WERI-Rb-1 (cell line): ENCODE results near the gene UBAP2L.

ENCODE experiments used
- DNase-seq: peaks from one replicate; pipeline ENCODE4 v3.0.0-alpha.2; 2020
- H3K27ac ChIP-seq: fragments of 250-450 bp; sonication (Bioruptor Pico); 2 replicates; pipeline ENCODE4 v1.5.1; 2020; ENCODE audit warnings: mild to moderate bottlenecking, moderate library complexity
- H3K27me3 ChIP-seq: fragments of 250-450 bp; sonication (Bioruptor Pico); 2 replicates; pipeline ENCODE4 v1.5.1; 2021; ENCODE audit warnings: mild to moderate bottlenecking, low read depth, moderate library complexity; ENCODE audit not compliant: insufficient read depth, severe bottlenecking
- H3K36me3 ChIP-seq: fragments of 250-450 bp; sonication (Bioruptor Pico); 2 replicates; pipeline ENCODE4 v1.5.1; 2020; ENCODE audit warnings: mild to moderate bottlenecking, moderate library complexity
- H3K4me3 ChIP-seq: 2 replicates; pipeline ENCODE4 v1.5.1; 2011; ENCODE audit warnings: low read depth, mild to moderate bottlenecking, control low read depth, low read length
- H3K9me3 ChIP-seq: fragments of 250-450 bp; sonication (Bioruptor Pico); 2 replicates; pipeline ENCODE4 v1.5.1; 2021; ENCODE audit warnings: mild to moderate bottlenecking, moderate library complexity; ENCODE audit not compliant: severe bottlenecking
- TF ChIP-seq, protein P1 (sequence below): IDR thresholded peaks from 2 replicates; pipeline ENCODE4 v1.5.1; 2011; ENCODE audit warnings: low read depth, mild to moderate bottlenecking, control low read depth, inconsistent platforms, low read length

The UBAP2L gene

DNA sequence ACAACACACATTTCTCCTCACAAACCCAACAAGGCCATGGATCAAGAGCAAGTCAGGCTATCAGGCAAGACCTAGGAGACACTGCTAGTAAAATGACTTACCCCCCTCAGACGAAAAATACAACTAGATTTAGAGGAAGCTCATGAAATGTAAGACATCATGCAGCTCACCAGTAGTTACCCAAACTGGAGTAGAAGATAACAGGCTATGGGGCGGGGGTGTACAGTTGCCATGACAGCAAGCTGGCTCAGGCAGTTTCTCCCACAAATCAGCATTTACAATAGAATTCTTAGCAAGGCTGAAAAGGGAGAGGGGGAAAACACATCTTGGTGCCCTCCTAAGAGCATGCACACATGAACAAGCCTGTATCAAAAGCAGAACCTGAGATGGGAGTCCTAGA, 42.7 kb upstream of the UBAP2L start:
- Histone ChIP-seq H3K9me3 (no peaks in the 10 kb centered on the region), H3K36me3 (peaks cover 74% of the 10 kb centered on the region), H3K27me3 (no peaks in the 10 kb centered on the region), H3K4me3 (no peak overlapping the region), H3K27ac (peak overlapping the region; percentile 2)
- TF ChIP-seq, protein P1, sequence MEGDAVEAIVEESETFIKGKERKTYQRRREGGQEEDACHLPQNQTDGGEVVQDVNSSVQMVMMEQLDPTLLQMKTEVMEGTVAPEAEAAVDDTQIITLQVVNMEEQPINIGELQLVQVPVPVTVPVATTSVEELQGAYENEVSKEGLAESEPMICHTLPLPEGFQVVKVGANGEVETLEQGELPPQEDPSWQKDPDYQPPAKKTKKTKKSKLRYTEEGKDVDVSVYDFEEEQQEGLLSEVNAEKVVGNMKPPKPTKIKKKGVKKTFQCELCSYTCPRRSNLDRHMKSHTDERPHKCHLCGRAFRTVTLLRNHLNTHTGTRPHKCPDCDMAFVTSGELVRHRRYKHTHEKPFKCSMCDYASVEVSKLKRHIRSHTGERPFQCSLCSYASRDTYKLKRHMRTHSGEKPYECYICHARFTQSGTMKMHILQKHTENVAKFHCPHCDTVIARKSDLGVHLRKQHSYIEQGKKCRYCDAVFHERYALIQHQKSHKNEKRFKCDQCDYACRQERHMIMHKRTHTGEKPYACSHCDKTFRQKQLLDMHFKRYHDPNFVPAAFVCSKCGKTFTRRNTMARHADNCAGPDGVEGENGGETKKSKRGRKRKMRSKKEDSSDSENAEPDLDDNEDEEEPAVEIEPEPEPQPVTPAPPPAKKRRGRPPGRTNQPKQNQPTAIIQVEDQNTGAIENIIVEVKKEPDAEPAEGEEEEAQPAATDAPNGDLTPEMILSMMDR, result no peak
- DNase-seq, result no peak

DNA sequence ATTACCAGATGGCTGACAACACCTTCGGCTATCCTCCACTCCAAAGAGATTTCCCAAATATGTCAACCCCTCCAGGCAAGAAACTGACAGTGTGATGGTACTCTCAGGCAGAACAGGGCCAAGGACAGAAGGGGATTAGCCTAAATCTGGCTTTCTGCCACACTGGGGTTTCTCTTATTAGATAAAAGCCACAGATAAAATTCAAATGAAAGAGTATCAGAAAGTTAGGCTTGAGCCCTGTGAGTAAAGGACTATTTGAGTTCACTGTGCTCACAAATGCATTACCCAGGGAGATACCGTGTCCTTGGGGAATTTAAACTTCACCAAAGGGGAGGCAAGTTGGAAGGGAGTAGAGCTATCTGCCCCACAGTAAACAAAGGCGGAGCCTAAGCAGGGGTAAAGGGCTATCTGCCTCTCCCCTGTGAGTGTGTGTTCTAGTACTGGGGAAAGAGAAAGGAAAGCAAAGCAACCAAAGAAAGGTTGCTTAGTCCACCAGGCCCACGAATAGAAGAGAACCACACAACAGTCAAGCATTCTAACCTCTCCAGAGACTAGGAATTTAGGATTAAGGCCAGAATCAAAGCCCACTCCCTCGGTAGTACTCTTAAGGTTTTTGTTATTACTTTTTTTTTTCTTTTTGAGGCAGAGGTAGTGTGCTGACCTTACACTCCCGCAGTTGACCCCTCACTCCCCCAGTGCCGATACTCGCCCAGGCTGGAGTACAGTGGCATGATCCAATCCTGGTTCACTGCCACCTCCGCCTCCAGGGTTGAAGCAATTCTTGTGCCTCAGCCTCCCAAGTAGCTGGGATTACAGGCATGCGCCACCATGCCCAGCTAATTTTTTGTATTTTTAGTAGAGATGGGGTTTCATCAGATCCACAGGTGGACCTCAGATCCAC, 41.6 kb upstream of the UBAP2L start:
- TF ChIP-seq, protein P1, result no peak
- Histone ChIP-seq H3K4me3 (no peak overlapping the region), H3K27me3 (no peaks in the 10 kb centered on the region), H3K27ac (peak overlapping the region; percentile 9), H3K36me3 (peaks cover 64% of the 10 kb centered on the region), H3K9me3 (no peaks in the 10 kb centered on the region)
- DNase-seq, result peak; percentile 64

DNA sequence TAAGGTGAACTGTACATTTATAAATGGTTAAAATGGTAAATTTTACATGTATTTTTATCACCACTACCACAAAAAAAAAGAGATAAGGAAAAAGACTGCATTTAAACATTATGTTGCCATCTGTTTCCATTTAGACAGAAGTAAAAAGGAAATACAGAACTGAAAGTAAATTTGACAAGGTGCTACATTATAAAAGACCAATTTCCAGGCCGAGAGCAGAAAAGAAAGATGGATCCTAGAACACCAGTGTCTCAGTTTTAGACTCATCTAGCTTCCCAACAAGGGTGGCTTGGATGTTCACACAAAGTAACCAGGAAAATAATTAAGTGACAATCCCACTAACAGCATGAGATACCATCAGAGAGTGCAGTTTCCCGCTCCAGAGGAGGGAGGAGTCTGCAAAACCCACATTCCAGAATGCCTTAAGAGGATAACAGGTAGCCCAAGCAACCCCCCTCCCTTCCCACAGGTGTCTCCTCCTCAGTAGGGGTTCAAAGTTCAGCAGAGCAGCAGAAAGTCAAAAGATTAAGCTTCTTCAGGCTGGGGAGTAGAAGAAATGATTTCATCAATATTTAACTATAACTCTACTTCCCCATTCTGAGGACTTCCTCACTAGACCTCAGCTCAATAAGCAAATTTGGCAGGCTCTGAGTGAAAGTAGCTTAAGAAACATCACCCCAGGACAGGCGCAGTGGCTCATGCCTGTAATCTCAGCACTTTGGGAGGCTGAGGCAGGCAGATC, 40.6 kb upstream of the UBAP2L start:
- H3K36me3 ChIP-seq, result peaks cover 57% of the 10 kb centered on the region
- H3K9me3 ChIP-seq, result no peaks in the 10 kb centered on the region
- TF ChIP-seq, protein P1, result no peak
- no peak overlapping the region for H3K4me3 ChIP-seq
- no peaks in the 10 kb centered on the region for H3K27me3 ChIP-seq
- no peak for DNase-seq
- no peak overlapping the region for H3K27ac ChIP-seq

DNA sequence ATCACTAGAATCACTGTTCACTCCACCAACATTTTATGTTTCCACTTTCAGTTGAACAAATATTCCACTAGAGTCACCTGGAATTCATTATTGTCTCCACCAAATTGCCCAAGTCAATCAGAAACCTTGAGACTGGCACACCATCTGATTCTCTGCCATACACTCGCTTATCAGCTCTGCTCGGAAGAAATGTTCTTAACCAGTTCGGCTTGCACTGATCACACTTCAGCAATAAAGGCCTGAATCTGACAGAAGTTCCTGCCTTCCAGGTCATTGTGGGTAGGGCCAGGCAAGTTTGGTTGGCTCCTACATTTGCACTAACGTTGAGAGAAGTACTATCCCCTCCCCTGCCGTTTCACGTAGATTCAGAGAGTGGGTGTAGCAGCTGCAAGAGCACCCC, 38.8 kb upstream of the UBAP2L start:
- peak overlapping the region; percentile 78 for H3K27ac ChIP-seq
- no peak for DNase-seq
- TF ChIP-seq, protein P1, result no peak
- no peaks in the 10 kb centered on the region for H3K27me3 ChIP-seq
- H3K4me3 ChIP-seq, result peak overlapping the region; percentile 74
- H3K9me3 ChIP-seq, result no peaks in the 10 kb centered on the region
- H3K36me3 ChIP-seq, result peaks cover 40% of the 10 kb centered on the region

DNA sequence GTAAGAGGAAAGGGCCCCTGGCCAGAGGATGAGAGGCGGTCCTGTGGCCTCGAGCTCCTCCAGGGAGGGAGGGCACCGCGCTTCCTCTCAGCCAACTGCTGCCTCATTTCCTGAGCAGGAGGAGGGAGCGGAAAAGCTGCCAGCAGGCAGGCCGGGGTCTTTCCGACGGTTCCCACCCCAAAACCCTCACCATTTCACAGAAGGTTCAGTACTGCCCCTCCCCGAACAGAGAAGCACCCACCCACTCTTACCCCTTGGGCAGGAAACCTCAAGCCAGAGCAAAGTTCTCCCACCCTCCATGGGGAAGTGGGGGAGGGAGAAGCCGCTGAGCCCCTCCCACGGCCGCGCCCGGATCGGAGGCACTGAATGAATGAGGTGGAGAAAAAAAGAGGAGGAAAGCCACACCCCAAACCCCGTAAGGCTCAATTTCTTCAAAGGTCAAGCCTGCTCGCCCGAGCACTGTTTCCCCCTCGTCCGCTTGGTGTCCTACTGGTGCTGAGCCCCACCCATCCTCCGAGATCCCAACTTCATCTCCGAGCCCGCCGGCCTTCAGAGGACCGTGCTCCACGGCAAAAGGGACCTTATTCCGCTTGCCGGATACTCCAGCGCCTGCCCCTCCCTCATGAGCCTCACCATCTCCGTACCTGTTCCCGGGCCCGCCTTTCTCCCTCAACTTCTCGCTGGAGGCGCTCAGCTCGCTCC, 38.3 kb upstream of the UBAP2L start:
- H3K27ac ChIP-seq, result peak overlapping the region; percentile 78
- TF ChIP-seq, protein P1, result peak; percentile 40
- H3K27me3 ChIP-seq, result no peaks in the 10 kb centered on the region
- peak; percentile 85 for DNase-seq
- H3K36me3 ChIP-seq, result peaks cover 35% of the 10 kb centered on the region
- H3K9me3 ChIP-seq, result no peaks in the 10 kb centered on the region
- peak overlapping the region; percentile 74 for H3K4me3 ChIP-seq
